ENCODE data around the gene HGF.

HGF gene

GRCh38 chr7:81690688-81691087, 79.2 kb downstream of the HGF start:
- DNase-seq (ENCODE audit: low spot score), result no peak
- TF ChIP-seq, protein P1, sequence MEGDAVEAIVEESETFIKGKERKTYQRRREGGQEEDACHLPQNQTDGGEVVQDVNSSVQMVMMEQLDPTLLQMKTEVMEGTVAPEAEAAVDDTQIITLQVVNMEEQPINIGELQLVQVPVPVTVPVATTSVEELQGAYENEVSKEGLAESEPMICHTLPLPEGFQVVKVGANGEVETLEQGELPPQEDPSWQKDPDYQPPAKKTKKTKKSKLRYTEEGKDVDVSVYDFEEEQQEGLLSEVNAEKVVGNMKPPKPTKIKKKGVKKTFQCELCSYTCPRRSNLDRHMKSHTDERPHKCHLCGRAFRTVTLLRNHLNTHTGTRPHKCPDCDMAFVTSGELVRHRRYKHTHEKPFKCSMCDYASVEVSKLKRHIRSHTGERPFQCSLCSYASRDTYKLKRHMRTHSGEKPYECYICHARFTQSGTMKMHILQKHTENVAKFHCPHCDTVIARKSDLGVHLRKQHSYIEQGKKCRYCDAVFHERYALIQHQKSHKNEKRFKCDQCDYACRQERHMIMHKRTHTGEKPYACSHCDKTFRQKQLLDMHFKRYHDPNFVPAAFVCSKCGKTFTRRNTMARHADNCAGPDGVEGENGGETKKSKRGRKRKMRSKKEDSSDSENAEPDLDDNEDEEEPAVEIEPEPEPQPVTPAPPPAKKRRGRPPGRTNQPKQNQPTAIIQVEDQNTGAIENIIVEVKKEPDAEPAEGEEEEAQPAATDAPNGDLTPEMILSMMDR (IDR thresholded peaks at IDR 0.05; ENCODE audit: extremely low read depth, missing control alignments), result no peak

DNA sequence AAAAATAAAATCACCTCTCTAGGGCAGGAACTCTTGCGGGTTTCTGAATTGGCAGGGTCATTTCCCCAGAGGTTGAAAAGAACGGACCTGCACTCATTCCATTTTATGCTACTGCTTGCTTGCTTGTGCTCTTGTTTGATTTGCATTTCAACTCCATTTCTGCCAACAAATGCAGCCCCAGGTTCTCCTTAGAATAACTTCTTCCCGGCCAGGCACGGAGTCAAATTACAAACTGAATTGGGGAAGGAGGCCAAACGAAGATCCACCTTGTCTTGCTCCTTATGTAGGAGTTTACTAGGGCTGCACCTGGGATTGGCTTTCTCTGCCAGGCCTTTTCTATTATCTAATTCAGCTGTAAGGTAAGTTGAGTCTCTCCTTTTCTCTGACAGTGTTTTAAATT, 79.6 kb downstream of the HGF start:
- DNase-seq (ENCODE audit: low spot score), result no peak
- TF ChIP-seq, protein P1 (IDR thresholded peaks at IDR 0.05; ENCODE audit: extremely low read depth, missing control alignments), result no peak

- DNase-seq (ENCODE audit: low spot score), result no peak
- TF ChIP-seq, protein P1 (IDR thresholded peaks at IDR 0.05; ENCODE audit: extremely low read depth, missing control alignments), result no peak
Measured at GRCh38 chr7:81688622-81689411, 81.0 kb downstream of the HGF start.

DNA sequence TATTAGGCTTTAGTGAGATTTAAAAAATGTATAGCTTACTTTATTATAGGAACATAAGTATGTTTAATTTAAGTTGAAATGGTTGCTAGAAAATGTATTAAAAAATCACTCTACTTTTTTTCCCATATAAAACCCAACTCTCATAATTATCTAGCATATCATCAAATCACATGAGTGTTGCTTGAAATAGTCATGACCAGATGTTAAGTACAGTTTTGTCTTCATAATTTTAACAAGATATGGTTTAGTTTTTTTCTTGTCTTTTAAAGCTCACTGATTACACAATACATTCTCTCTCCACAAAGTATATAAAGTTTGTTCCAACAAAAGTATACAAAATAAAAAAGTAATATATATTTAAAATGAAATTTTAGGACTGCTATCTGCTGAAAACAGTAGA, 82.8 kb downstream of the HGF start:
- TF ChIP-seq, protein P1 (IDR thresholded peaks at IDR 0.05; ENCODE audit: extremely low read depth, missing control alignments), result no peak
- no peak for DNase-seq (ENCODE audit: low spot score)

- no peak for DNase-seq (ENCODE audit: low spot score)
- TF ChIP-seq, protein P1 (IDR thresholded peaks at IDR 0.05; ENCODE audit: extremely low read depth, missing control alignments), result no peak
Measured at GRCh38 chr7:81685270-81685868, 84.5 kb downstream of the HGF start.

DNA sequence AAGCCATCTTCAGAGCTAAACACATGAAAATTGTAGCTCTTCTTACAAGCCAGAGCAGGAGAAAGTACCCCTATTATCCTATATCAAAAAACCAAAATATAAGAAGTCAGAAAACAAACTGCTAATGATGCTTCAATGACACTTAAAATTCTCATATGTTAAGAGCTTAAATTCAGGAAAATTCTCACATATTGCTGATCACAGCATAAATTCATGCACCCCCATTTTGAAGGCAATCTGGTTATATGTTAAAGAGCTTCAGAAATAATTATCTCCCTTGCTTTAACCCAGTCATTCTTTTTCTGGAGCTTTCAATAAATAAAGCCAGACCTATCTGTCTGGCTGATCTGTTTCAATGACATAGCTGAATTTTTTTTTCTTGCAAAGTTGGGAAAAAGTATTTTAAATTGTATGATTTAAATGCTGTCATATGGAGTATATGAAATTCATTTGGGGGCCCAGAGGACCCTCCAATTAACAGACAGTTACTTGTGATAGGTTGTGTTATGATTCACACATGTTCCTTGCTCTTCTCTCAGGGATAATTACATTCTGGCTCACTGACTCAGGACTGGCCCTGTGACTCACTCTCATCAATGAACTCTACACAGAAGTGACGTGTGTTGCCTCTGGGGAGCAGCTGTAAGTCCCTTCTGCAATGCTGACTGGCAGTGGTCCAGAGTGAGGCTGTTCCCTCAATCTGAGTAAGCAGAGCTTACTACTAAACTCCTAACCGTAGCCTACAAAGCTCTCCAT, 85.2 kb downstream of the HGF start:
- peak; percentile 8 for DNase-seq (ENCODE audit: low spot score)
- TF ChIP-seq, protein P1 (IDR thresholded peaks at IDR 0.05; ENCODE audit: extremely low read depth, missing control alignments), result no peak

- TF ChIP-seq, protein P1 (IDR thresholded peaks at IDR 0.05; ENCODE audit: extremely low read depth, missing control alignments), result no peak
- no peak for DNase-seq (ENCODE audit: low spot score)
Measured at GRCh38 chr7:81684033-81684432, 85.8 kb downstream of the HGF start.

All from GM20000 (cell line).